Germinal center (tissue), 1 donor: ENCODE measurements around the gene EMC9.

ENCODE experiments used
- DNase-seq: peaks from one replicate; pipeline ENCODE4 v3.0.0; 2012; ENCODE audit warnings: mixed read lengths, low spot score

EMC9 gene

DNA sequence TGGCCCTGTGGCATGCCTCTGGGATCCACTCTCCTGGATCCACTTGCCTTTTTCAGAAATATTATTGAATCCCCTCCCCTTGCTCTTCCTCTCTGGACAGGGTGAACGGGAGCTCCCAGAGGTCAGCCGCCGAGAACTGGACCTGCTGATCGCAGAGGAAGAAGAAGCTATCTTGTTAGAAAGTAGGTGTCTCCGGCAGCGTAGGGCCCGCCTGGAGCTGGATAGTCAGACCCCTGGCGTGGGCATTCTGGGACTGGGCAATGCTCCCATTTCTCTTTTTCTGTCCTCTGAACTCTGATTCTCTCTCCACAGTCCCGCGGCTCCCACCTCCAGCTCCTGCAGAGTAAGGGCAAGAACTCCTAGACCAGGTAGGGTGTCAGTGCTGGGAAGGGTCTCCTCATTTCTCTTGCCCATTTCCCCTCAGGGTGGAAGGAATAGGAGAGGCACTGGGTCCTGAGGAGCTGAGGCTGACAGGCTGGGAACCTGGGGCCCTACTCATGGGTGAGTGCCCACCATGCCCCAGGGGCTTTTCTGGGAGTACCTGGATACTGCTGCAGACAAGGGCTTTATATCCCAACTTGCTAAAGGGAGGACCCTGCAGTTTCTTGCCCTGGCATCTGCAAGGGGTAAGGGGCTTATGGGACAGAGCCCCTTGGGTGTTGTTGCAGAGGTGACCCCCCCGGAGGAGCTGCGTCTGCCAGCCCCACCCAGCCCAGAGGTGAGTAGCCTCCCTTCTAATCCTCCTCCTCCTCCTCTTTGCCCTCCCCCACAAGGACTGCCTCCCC lies 35.8 kb upstream of the EMC9 start:
- DNase-seq = no peak

DNA sequence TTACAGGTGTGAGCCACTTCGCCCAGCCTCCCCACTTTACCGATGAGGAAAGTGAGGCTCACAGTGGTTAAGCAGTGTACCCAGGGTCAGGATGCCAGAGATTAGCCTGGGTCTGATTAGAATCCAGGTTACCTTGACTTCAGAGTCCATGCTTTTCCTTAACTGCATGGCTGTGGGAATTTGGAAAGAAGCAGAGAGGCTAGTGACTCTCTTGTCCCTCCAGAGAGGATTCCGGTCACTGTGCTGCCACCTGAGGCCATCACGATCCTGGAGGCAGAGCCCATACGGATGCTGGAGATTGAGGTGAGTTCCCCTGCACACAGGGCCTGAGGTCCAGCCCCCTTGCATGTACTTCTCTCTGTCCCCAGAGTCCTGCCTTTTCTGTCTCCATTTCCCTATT lies 35.2 kb upstream of the EMC9 start:
- DNase-seq = no peak

DNA sequence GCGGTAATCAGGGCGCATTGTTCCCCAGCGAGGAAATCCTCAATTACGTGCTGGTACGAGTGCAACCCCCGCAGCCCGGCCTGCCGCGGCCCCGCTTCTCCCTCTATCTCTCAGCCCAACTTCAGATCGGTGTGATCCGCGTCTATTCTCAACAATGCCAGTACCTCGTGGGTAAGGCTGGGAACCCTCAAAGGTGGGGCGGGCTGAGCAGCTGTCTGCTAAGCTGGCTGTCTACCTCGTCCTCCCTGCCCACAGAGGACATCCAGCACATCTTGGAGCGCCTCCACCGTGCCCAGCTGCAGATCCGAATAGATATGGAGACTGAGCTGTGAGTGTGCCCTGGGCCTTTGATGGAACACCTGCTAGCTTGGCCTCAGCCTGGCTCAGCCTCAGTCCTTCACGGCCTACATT lies 31.5 kb upstream of the EMC9 start:
- no peak for DNase-seq

DNA sequence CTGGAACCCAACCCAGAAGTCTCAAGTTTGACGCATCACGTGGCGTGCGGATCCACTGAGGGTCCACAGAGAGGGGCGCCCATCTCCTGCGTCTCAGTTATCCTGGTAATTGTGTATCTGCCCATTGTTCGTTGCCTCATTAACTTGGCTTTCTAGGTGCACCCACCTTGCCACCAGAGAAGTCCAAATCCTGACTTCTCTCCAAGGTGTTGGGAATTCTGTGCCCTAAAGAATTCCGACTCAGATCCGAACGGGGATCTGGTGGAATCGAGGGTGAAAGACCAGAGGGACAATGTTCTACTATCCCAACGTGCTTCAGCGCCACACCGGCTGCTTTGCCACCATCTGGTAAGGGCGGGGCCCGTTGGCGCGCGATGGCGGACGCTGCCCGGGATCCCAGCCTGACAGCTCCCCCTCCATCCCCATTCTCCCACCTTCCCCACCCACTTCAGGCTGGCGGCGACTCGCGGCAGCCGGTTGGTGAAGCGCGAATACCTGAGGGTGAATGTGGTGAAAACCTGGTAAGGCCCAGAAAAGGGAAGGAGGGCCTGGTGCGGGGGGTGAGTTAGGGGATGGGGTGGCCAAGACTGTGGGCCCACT lies 31.0 kb upstream of the EMC9 start:
- no peak for DNase-seq

DNA sequence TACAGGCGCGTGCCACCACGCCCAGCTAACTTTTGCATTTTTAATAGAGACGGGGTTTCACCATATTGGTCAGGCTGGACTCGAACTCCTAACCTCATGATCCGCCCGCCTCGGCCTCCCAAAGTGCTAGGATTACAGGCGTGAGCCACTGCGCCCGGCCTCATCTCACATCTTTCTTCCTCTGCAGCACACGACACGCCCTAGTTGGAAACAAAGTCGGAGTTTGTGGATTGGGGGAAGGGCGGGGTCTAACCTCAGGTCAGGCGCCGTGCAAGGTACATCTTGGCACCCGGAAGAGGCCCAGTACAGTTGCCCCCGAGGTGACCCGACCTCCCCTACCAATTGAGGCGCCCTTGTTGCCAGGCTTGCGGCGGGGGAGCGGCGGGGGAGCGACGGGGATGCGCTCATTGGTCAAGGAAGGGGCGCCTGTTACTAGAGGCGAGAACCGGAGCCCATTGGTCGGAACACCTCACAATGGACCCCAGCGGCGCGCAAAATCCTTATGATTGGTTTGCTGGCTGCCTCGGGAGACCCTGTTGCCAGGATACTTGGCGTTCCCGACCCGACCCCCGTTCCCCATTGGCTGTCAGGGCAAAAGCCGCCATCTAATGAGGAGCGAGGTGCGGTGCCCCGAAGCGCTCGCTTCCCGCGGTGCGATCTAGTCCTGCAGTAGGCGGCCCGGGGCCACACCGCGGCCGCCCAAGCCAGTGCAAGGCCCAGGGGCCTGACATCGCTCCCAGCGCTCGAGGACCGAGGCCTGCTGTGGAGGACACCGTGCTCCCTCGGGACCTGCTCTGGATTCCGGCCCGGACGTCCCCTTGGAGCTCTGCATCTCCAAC lies 30.2 kb upstream of the EMC9 start, which contains the start of gene REC8:
REC8 (plus strand) TSS at position 659 of the 839 bp plus-strand sequence. CDS start 473 bp downstream, outside the sequence.
- peak; percentile 96 for DNase-seq

DNA sequence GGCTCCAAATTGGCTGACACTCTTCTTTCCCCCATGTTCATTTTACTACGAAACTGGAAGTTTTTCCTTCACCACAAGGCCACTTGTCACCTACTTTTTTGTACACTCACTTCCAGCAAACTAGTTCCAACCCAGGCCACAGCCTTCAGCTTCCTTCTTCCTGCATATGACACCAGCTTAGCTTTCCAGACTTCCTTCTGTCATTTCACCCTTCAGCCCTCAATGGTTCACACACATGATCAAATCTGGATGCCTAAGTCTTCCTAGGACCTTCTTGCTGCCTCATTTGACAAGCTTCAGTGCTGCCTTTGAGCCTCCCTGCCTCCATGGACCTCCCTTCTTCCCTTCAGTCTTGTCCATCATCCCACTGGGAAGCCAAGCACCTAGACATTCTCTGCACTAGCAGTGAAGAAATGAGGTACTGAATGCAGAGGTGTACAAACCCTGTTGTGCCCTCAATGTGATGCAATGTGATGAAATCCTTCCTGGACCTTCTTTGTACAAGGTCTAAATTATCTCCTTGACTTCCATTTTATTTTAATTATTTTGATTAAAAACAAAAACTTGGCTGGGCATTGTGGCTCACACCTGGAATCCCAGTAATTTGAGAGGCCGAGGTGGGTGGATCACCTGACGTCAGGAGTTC lies 26.2 kb upstream of the EMC9 start:
- DNase-seq = no peak

DNA sequence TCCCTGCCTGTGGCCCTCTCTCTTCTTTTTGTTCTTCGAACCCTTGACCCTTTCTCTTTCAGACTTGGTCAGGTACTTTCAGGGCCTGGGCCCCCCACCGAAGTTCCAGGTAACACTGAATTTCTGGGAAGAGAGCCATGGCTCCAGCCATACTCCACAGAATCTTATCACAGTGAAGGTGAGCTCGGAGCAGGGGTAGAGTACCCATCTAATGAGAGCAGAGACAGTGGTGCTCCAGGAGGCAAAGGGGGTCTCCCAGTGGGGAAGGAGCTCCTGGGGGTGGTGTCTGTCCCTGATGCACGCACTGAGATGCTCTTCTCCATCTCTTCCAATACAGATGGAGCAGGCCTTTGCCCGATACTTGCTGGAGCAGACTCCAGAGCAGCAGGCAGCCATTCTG lies 24.4 kb upstream of the EMC9 start:
- DNase-seq = no peak

DNA sequence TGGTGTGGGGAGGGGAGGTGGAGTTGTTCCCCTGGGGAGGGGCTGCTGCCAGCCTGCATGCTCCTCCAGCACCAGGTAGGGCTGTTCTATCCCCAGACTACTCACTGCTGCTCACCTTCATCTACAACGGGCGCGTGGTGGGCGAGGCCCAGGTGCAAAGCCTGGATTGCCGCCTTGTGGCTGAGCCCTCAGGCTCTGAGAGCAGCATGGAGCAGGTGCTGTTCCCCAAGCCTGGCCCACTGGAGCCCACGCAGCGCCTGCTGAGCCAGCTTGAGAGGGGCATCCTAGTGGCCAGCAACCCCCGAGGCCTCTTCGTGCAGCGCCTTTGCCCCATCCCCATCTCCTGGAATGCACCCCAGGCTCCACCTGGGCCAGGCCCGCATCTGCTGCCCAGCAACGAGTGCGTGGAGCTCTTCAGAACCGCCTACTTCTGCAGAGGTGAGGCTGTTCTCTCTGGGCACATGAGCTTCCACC lies 23.2 kb upstream of the EMC9 start:
- no peak for DNase-seq

DNA sequence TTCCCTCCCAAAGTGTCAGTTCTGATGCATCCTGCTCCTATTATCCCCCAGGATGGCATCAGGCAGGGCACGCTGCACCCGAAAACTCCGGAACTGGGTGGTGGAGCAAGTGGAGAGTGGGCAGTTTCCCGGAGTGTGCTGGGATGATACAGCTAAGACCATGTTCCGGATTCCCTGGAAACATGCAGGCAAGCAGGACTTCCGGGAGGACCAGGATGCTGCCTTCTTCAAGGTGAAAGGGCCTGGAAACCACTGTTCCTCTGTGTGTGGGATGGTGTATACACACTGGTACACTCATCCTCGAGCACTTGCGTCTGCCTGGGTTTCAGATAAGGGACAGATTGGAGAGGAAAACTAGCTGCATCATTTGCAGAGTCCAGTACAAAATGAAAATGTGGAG lies 20.7 kb upstream of the EMC9 start:
- DNase-seq = no peak

DNA sequence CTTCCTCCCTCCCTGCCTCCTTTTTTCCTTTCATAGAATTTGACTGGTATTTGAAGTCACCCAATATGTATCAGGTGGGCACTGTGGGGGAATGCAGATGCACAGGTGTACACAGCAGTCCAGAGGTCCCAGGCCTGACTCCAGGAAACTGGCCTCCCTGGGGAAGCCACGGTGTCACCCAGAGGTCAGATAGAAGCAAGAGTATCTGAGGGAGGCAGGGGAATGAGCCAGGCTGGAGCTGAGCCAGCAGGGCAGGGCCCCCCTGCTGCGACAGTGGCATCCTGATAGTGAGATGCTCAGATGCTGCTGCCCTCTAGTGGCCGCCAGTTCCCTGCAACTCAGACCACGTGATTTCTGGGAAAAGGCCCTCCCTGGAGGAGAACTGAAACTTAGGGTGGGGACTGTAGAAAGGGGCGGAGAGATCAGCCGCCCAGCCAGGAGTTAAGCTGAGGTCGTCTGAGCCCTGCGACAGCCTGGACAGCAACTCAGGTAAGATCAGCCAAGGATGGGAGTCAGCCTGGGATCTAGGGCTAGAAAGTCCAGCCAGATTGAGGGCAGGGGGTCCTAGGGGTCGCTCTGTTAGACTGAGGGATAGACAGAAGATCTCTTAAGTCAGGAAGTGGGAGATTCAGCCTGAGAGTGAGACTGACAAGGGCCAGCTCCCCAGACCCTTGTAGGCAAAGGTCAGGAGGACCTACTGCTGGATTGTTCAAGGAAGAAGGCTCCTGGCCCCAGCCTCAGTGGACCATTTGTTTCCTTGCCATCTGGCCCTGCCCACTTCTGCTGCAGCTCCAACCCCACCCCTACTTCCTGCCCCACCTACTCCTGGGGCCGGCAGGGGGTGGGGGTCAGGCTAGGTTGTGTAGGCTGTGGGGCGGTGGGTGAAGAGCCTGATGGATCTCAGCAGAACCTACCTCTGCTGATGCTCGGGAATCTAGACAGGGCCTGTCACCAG lies 19.7 kb upstream of the EMC9 start, which contains the start of gene IRF9:
IRF9 (plus strand) TSS at position 416 of the 955 bp plus-strand sequence. CDS start 880 bp downstream, outside the sequence.
- DNase-seq = peak; percentile 94

DNA sequence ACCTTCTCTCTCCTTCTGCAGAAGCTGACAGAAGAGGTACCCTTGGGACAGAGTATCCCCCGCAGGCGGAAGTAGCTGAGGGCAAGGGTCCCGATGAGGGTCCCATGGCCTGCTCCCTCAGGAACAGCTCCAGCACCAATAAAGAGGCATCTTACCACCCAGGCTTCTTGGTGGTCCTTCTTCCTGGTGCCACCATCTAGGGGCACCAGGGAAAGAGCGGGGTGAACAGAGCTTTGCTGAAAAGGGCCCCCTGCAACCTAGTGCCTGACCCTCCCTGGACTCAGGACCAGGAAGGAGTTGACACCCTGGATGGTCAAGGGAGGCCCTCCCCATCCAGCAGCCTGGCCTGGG lies 19.1 kb upstream of the EMC9 start:
- no peak for DNase-seq

DNA sequence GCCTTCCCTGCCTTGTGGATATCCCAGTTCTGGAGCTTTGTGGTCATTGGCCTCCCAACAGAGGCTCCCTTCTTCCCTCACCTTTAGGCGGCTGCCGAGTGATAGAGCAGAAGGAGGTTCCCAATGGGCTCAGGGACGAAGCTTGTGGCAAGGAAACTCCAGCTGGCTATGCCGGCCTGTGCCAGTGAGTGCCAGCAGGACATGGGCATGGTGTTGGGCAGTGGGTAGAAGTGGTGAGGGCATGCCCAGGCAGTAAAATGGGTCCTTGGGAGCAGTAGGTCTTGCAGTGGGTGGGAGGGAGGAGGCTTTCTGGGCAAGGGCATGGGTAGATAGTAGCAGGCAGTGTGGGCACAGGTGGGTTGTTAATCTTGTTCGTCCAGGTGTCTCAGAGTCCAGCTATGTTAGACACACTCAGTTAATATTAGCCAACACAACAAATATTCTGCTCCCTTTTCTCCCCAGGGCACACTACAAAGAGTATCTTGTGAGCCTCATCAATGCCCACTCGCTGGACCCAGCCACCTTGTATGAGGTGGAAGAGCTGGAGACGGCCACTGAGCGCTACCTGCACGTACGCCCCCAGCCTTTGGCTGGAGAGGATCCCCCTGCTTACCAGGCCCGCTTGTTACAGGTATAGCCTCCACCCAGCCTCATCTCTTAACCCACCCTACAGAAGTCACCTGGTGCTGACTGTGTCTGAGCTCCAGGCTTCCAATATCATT lies 18.5 kb upstream of the EMC9 start:
- no peak for DNase-seq

DNA sequence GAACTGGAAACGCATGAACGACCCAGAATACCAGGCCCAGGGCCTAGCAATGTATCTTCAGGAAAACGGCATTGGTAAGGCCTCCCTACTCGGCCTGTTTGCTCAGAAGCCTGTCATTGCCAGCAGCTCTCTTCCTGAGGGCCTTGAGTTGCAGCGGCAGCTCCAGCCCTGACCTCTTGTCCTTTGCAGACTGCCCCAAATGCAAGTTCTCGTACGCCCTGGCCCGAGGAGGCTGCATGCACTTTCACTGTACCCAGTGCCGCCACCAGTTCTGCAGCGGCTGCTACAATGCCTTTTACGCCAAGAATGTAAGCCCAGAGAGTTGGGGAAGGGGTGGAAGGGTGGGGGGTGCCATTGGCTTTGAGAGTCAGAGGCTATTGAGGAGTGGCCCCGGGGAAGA lies 15.9 kb upstream of the EMC9 start:
- DNase-seq = no peak

DNA sequence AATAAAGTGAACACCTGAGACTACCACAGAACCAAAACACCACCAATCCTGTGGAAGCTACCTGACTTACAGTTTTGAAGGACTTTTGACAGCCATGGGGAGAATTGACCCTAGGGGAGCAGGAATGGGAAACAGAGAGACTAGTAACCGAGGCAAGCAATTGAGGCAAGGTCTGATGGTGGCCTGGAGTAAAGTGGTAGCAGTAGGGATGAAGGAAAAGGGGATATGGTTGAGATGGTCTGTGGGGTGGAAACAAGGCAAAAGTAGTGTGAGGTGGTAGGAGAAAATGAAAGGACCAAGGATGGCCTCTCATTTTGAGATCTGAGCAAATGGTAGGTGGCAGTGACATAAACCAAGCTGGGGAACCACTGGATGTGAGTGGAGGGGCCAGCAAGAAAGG lies 15.4 kb upstream of the EMC9 start:
- DNase-seq = no peak

DNA sequence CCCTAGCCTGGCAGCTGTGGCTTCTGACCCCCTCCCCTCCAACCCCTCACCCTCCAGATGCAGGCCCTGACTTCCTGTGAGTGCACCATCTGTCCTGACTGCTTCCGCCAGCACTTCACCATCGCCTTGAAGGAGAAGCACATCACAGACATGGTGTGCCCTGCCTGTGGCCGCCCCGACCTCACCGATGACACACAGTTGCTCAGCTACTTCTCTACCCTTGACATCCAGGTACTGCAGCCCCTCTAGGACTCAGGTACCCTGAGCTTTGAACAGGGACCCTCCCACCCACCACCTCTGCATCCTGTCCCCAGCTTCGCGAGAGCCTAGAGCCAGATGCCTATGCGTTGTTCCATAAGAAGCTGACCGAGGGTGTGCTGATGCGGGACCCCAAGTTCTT lies 13.7 kb upstream of the EMC9 start:
- no peak for DNase-seq

DNA sequence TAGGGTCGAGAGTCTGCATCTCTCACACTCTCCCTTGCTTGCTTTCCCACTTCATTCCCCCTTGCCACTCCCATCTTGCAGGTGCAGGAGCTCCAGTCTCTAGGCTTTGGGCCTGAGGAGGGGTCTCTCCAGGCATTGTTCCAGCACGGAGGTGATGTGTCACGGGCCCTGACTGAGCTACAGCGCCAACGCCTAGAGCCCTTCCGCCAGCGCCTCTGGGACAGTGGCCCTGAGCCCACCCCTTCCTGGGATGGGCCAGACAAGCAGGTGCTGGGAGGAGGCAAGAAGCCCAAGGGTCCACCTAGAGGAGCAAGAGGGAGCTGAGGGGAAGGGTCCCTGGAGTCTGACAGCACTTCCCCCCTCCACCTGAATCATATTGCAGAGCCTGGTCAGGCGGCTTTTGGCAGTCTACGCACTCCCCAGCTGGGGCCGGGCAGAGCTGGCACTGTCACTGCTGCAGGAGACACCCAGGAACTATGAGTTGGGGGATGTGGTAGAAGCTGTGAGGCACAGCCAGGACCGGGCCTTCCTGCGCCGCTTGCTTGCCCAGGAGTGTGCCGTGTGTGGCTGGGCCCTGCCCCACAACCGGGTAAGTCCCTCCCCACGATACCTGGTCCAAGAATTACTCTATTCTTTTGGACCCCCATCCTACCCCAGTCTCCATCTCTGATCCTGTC lies 10.2 kb upstream of the EMC9 start:
- no peak for DNase-seq

DNA sequence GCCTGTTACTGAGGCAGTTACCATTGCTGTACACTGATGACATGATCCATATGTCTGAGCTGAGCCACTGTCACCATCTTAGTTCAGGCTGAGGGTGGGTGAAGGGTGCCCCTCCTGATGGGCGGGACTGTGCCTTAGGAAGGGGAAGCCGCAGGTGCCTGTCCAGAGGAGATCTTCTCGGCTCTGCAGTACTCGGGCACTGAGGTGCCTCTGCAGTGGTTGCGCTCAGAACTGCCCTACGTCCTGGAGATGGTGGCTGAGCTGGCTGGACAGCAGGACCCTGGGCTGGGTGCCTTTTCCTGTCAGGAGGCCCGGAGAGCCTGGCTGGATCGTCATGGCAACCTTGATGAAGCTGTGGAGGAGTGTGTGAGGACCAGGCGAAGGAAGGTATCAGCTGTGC lies 9.6 kb upstream of the EMC9 start:
- DNase-seq = no peak

DNA sequence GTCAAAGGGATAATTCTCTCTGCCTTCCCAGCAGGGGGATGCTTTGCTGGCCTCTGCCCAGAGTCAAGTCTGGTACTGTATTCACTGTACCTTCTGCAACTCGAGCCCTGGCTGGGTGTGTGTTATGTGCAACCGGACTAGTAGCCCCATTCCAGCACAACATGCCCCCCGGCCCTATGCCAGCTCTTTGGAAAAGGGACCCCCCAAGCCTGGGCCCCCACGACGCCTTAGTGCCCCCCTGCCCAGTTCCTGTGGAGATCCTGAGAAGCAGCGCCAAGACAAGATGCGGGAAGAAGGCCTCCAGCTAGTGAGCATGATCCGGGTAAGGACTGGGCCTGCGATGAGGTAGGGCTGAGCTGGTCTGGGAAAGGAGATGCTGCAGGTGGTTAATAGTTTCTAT lies 9.2 kb upstream of the EMC9 start:
- DNase-seq = no peak

DNA sequence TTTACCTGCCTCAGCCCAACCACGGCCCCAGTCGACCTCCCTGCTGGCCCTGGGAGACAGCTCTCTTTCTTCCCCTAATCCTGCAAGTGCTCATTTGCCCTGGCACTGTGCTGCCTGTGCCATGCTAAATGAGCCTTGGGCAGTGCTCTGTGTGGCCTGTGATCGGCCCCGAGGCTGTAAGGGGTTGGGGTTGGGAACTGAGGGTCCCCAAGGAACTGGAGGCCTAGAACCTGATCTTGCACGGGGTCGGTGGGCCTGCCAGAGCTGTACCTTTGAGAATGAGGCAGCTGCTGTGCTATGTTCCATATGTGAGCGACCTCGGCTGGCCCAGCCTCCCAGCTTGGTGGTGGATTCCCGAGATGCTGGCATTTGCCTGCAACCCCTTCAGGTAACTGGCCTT lies 8.7 kb upstream of the EMC9 start:
- no peak for DNase-seq
